ENCODE measurements around the gene SMAD3.

SMAD3 gene

GRCh38 chr15:67096546-67097294 lies 31.3 kb downstream of the SMAD3 start:
- no peak for DNase-seq (ENCODE audit: low read depth in 2 of 2)

DNA sequence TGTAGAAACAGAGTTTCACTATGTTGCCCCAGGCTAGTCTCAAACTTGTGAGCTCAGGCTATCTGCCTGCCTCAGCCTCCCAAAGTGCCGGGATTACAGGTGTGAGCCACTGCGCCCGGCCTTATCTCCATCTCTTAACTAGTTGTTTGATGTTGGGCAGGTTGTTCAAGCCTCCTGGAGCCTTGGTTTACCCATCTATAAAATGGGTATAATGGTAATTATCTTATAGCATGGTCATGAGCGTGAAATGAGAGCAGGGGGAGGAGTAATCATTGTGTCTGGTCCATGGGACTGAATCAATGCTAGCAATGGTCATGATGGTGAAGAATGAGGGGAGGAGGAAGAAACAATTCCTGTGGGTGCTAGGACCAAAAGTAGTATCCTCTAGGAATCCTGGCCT lies 32.0 kb downstream of the SMAD3 start:
- DNase-seq (ENCODE audit: low read depth in 2 of 2), result no peak

- DNase-seq (ENCODE audit: low read depth in 2 of 2), result no peak
These were observed 32.7 kb downstream of the SMAD3 start for GRCh38 chr15:67097930-67098740.

- no peak for DNase-seq (ENCODE audit: low read depth in 2 of 2)
These were observed 33.4 kb downstream of the SMAD3 start for GRCh38 chr15:67098768-67099282.

DNA sequence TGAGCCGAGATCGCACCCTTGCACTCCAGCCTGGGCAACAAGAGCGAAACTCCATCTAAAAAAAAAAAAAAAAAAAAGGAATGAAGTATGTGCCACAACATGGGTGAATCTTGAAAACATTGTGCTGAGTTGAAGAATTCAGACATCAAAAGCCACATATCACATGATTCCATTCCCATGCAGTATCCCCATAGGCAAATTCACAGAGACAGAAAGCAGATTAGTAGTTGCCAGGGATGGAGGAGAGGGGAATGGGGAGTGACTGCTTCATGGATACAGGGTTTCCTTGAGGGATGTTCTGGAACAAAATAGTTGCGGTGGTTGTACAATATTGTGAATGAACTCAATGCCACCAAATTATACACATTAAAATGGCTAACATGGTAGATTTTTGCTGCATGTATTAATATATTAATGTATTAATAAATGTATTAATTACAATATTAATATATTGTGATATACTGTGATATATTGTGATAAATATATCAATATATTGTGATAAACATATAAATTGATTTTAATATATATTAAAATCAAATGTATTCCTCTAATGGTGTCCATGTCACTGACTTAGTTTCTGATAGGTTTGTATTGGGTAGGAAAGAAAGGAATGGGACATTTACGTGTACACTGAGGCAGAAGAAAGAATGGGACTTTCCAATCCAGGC lies 34.9 kb downstream of the SMAD3 start:
- no peak for DNase-seq (ENCODE audit: low read depth in 2 of 2)

DNA sequence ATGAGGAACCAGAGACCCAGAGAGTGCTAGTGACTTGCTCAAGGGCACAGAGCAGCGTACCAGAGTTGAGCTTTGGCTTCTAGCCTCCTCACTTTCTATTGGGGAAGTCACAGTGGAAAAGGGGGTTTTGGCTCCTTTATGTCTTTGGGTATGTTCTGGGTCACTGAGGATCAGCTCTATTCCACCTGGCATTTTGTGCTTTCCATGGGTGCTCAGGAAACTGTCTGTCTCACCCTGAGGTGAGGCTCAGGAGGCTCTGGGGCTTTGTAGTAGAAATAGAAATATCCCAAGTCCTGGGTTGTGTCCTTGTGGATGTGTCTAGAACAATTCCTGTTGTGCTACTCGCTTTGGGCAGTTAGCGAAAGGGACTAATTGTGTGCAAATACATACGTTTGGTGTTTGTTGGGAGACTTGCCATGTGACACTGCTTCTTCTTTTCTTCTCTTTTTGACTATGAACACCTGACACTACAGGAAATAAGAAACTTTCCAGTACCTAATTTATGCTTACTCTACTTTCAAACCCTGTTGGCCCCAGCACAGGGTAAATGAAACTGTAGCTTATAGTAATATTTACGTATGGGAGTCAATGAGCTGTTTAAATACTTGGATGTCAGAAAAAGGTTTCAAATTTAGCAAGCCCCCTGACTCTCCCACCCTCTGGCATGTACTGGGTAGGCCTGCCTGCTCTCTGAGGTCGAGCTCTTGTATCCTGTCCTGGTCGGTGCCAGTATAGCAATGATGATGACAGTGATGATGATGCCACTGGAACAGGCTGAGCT lies 35.6 kb downstream of the SMAD3 start:
- DNase-seq (ENCODE audit: low read depth in 2 of 2), result peak in 1 of 2 experiments; percentile 57

DNA sequence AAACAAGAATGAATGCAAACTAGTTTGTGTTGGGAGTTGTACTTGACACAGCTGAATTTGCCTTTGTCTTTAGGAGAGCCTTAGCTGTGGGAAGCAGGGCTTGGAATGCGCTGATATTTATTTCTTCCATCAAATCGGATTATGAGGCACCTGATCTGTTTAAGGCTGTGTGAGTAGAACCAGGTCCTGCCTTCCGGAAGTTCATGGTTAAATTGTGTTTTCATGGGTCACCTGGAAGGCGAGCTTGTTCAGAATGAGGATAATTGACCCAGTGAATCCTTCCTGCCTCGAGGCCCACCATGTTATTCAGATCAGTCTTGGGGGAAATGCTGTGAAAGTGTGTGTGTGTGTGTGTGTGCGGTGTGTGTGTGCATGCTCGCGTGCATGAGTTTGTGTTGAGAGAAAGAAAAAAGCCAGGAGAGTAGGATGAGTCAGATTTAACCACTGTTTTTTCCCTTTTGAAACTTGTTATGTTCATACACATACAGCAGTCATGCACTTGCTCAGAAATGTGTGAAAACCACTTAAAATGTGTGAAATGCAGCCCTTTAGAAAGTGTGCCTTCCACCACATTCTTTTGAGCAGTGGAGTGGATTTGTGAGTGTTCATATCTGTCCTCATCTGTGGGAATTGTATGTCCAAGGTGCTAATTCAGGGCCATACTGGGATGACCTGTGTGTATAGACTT lies 36.7 kb downstream of the SMAD3 start:
- DNase-seq (ENCODE audit: low read depth in 2 of 2), result peak in 1 of 2 experiments; percentile 48

- DNase-seq (ENCODE audit: low read depth in 2 of 2), result no peak
These were observed 37.2 kb downstream of the SMAD3 start for GRCh38 chr15:67102599-67102929.

- no peak for DNase-seq (ENCODE audit: low read depth in 2 of 2)
These were observed 37.6 kb downstream of the SMAD3 start for GRCh38 chr15:67103021-67103420.

DNA sequence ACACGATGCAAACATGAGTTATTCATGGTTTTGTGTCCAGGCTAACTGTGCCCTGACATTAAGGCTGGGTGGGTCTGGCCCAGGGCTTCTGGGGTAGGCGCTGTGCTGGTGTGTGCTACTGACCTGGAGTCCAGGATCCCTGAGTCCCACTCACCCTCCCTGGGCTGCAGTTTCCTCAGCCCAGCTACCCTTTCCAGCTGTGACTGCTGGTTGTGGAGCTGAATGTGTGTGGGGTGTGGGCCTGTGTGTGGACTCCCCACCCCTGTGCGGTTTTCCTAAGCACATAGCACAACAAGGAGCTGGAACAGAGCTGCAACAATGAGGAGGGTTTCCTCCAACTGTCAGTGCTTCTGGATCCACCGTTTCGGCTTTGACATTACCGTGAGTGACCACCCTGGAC lies 38.0 kb downstream of the SMAD3 start:
- no peak for DNase-seq (ENCODE audit: low read depth in 2 of 2)

DNA sequence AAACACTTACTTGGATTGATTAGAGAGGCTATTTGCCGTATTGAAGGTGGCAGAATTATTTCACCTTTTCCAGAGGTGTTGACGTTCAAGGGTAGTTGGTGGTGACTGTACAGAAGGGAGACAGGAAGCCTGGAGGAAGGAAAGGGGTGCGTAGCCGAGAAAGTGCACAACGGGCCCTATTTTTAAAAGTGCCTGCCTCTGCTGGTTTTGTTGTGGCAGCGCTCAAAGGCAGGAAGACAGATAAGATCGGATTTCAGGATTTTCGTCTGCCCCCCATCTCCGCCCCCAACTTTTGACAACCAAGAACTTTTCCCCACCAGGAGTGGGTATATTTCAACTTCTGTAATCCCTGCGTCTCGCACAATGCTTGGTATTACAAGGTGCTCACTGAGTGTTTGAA lies 38.5 kb downstream of the SMAD3 start:
- DNase-seq (ENCODE audit: low read depth in 2 of 2), result no peak

DNA sequence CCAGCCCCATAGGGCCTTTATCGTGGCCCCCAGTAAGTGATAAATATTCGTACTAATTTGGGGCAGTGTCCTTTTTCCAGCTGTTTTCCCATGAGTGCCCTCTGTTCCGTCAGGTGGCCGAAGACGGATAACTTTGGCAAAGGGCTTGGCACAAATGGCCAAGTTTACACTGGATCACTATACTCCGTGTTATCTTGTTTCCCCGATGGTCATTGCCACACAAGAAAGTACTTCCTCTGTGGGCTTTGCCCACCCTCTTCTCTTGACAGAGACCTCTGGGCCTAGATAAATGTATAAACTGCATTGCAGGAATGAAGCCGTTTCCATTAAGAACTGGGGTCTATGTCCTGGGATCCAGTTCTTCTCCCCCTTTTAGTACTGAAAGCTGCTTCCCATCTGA lies 39.1 kb downstream of the SMAD3 start:
- no peak for DNase-seq (ENCODE audit: low read depth in 2 of 2)

GRCh38 chr15:67105065-67105951 lies 39.9 kb downstream of the SMAD3 start:
- no peak for DNase-seq (ENCODE audit: low read depth in 2 of 2)

GRCh38 chr15:67105991-67106763 lies 40.8 kb downstream of the SMAD3 start:
- DNase-seq (ENCODE audit: low read depth in 2 of 2), result no peak

DNA sequence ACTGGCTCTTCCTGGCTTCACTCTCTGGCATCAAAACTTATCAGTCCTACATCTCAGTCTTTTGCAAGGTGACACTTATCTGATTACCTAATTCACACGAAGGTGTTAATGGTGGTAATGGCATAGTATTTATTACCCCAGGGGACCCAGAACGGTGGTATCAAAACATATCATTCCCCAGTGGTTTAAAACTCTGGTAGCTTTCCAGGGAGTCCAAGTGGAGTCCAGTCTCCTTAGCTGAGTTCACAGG lies 41.3 kb downstream of the SMAD3 start:
- DNase-seq (ENCODE audit: low read depth in 2 of 2), result no peak

DNA sequence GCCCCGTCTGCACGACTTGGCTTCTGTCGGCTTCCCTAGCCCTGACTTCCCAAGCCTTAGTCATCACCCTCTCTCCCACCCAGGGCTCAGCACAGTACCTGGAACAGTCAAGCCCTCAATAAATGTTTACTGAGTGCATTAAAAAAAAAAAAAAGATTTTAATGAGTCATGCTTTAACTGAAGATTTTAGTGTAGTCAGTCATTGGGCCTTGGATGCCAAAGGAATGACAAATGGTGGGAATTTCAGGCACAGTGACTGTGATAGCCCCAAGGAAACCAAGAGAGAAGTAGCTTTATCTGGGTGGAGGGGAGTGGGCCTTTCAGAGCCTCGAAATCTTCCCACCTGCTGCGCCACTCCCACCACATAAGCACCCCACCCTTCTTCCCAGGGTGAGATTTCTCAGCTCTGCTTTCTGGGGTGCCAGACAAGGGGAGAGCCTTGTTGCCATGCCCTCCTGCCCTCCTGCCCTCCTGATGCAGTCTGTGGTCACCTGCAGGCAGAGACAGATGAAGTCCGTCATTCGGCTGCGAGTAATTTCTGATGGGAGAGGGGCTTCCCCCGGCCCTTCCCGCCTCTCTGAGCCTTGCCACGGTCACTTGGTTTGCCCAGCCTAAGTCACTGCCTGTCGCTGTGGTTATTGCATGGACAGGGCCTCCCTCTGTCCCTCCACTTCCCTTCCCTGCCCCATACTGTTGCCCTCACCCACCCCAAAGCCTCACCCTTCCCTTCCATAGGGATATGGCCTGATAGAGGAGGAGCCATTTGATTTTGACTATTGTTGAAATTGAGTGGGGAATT lies 41.8 kb downstream of the SMAD3 start:
- DNase-seq (ENCODE audit: low read depth in 2 of 2), result no peak

- DNase-seq (ENCODE audit: low read depth in 2 of 2), result no peak
These were observed 42.9 kb downstream of the SMAD3 start for GRCh38 chr15:67108122-67108961.
